Transverse colon (tissue), 4 donors: ENCODE measurements around the gene TPM1. TPM values are rescaled to one million over a fixed set of nuclear protein-coding genes. Genes with fewer than 3 reads are reported as not detected.

Experiments
- DNase-seq: peaks from one replicate; pipeline ENCODE4 v3.0.0-alpha.2; 2019
- H3K27ac ChIP-seq, 4 donors: fragments of 200-600 bp; sonication (generic); 2 replicates each; pipeline ENCODE4 v1.5.1; 2016 to 2018; ENCODE audit warnings: inconsistent platforms in 4 of 4
- H3K27me3 ChIP-seq: fragments of 200-600 bp; sonication (generic); 2 replicates; pipeline ENCODE4 v1.5.1; 2017; ENCODE audit warnings: inconsistent platforms
- H3K36me3 ChIP-seq, 4 donors: fragments of 200-600 bp; sonication (generic); 2 replicates each; pipeline ENCODE4 v1.5.1; 2017 to 2019; ENCODE audit warnings: inconsistent platforms in 4 of 4
- H3K4me1 ChIP-seq, 4 donors: fragments of 200-600 bp; sonication (generic); 2 replicates each; pipeline ENCODE4 v1.5.1; 2017 to 2020; ENCODE audit warnings: inconsistent platforms in 4 of 4
- H3K4me3 ChIP-seq, 4 donors: fragments of 200-600 bp; sonication (generic); 1 replicate in 1 of 4; 2 replicates in 3 of 4; pipeline versions ENCODE4 v1.5.1 to v1.6.1; 2017 to 2019; ENCODE audit warnings: inconsistent platforms in 4 of 4
- H3K9me3 ChIP-seq, 2 donors: fragments of 200-600 bp; sonication (generic); 2 replicates each; pipeline ENCODE4 v1.5.1; 2017 to 2019; ENCODE audit warnings: inconsistent platforms in 2 of 2
- EP300 ChIP-seq: sonication (generic); formaldehyde crosslinking; IDR thresholded peaks from one replicate; pipeline ENCODE4 v1.6.1; 2017; ENCODE audit warnings: antibody characterized with exemption, low read depth
- POLR2A ChIP-seq: fragments of 450-650 bp; IDR thresholded peaks from one replicate; pipeline ENCODE4 v1.6.1; 2016; ENCODE audit warnings: antibody characterized with exemption, mild to moderate bottlenecking, moderate library complexity
- POLR2AphosphoS5 ChIP-seq, 3 donors: sonication (generic); formaldehyde crosslinking; IDR thresholded peaks; one replicate each; pipeline ENCODE4 v1.6.1; 2016; ENCODE audit warnings: antibody characterized with exemption in 3 of 3
- WGBS, 2 donors: methylation state at CpG; one replicate each; pipeline ENCODE4 v1.1.5; 2018; ENCODE audit warnings: low coverage in 1 of 2; 5-methylcytosine and 5-hydroxymethylcytosine counted together
- in situ Hi-C, 4 donors: fragments of 200-750 bp; cut with MboI; loops; one replicate each; pipeline versions ENCODE4 v1.15.0 to v1.15.1; 2017; ENCODE audit warnings: low sequenced_read_pairs in 3 of 4, low pct_ligation_motif_present in 1 of 4, low pct_unique_long_range_greater_than_20kb in 1 of 4
- intact Hi-C: fragments of 100-400 bp; cut with DNase I; formaldehyde crosslinking; loops from one replicate; pipeline ENCODE4 v1.15.1; 2023; ENCODE audit warnings: low total_unique reads
- total RNA-seq, 4 donors: library from RNA; depleted of rRNA; stranded (reverse); fragments of >200 nt; gene quantifications; one replicate each; pipeline ENCODE4 v1.1.0, GENCODE V29; 2016
- TF ChIP-seq, protein P1 (sequence below), 5 experiments: fragments of 200-600 bp in 3 of 5; fragments of 450-650 bp in 2 of 5; sonication (generic) in 3 of 5; IDR thresholded peaks; 1 replicate in 2 of 5; 2 replicates in 3 of 5; pipeline ENCODE4 v1.5.1; 2016 to 2017; ENCODE audit warnings: antibody characterized with exemption in 5 of 5, inconsistent platforms in 3 of 5, mild to moderate bottlenecking in 2 of 5, moderate library complexity in 1 of 5

Gene TPM1
- total RNA-seq, 4 donors from 2014 or later: 775 to 2,480 (median 1,140) TPM

DNA sequence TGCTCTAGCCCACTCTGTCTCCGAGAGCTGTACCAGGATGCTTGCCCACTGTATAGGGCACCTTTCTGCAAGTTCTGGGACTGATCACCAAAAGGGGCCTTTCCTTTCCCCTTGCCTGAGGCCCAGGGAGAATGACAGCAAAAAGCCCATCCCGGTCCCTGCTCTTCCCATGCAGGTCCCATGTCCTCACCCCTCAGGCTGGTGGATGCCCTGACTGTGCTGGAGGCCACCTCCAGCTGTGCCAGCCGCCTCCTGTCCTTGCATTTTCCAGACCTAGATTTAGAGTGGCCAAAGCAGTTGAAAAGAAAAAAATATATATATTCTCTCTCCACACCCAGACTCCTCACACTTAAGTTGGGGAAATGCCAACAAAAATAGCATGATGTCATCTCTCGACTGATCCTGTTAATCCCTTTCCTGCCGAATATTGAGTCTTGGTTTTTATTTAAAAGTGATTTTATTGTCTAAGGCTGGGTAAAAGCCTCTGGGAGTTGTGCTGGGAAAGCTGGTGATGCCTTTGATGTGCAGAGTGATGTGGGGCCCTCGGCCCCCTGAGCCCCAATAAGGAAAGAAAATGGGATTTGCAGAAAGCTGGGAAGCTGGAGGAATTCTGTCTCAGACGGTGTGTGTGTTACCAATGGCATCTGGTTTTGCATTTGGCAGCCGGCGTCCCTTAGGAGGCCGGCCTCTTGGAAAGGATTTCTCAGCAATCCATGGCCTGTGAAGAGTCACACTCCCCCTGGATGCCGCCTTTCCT is 29.3 kb upstream of the TPM1 start:
- Histone ChIP-seq H3K27ac (no peak overlapping the region), H3K4me3 (no peak overlapping the region), H3K9me3 (no peaks in the 10 kb centered on the region), H3K4me1 (peaks cover 0 to 3% (median 0%) of the 10 kb centered on the region in 4 donors), H3K27me3 (no peaks in the 10 kb centered on the region), H3K36me3 (no peaks in the 10 kb centered on the region)
- intact Hi-C loops (no loop called here), in situ Hi-C loops (no loop called here)
- 58 to 100% methylated on average over 1 to 11 of the region's 11 CpGs for WGBS, 2 donors
- DNase-seq: no peak
- TF ChIP-seq EP300 (no peak), POLR2A (no peak), POLR2AphosphoS5 (IDR thresholded peaks at IDR 0.05) (no peak)
- TF ChIP-seq, protein P1, sequence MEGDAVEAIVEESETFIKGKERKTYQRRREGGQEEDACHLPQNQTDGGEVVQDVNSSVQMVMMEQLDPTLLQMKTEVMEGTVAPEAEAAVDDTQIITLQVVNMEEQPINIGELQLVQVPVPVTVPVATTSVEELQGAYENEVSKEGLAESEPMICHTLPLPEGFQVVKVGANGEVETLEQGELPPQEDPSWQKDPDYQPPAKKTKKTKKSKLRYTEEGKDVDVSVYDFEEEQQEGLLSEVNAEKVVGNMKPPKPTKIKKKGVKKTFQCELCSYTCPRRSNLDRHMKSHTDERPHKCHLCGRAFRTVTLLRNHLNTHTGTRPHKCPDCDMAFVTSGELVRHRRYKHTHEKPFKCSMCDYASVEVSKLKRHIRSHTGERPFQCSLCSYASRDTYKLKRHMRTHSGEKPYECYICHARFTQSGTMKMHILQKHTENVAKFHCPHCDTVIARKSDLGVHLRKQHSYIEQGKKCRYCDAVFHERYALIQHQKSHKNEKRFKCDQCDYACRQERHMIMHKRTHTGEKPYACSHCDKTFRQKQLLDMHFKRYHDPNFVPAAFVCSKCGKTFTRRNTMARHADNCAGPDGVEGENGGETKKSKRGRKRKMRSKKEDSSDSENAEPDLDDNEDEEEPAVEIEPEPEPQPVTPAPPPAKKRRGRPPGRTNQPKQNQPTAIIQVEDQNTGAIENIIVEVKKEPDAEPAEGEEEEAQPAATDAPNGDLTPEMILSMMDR (IDR thresholded peaks at IDR 0.05): no peak

DNA sequence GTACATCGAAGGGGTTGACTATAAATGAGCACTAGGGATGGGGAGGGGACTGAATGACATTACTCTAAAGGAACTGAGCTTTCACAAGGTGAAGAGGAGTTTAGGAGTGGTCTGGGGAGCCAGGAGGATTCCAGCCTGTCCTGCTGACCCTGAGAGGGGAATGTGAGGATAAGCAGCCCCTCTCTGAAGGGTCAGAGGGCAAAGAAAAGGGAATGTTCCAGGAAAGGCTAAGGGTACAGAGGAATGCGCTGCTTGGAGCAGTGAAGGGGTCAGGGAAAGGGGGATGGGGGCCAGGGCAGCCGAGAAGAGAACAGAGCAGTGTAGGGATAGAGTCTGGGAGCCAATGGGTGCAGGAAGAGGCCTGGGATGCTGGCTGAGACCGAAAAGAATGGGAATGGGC is 28.0 kb upstream of the TPM1 start:
- in situ Hi-C loops (no loop called here), intact Hi-C loops (no loop called here)
- no peaks in the 10 kb centered on the region for H3K9me3 ChIP-seq
- TF ChIP-seq POLR2A (no peak), EP300 (no peak), POLR2AphosphoS5 (IDR thresholded peaks at IDR 0.05) (no peak)
- H3K36me3 ChIP-seq: no peaks in the 10 kb centered on the region
- DNase-seq: no peak
- peaks cover 0 to 3% (median 0%) of the 10 kb centered on the region in 4 donors for H3K4me1 ChIP-seq
- WGBS, 2 donors: 80 to 94% methylated on average over 4 of the region's 4 CpGs
- H3K27me3 ChIP-seq: no peaks in the 10 kb centered on the region
- H3K27ac ChIP-seq: no peak overlapping the region
- H3K4me3 ChIP-seq: no peak overlapping the region

DNA sequence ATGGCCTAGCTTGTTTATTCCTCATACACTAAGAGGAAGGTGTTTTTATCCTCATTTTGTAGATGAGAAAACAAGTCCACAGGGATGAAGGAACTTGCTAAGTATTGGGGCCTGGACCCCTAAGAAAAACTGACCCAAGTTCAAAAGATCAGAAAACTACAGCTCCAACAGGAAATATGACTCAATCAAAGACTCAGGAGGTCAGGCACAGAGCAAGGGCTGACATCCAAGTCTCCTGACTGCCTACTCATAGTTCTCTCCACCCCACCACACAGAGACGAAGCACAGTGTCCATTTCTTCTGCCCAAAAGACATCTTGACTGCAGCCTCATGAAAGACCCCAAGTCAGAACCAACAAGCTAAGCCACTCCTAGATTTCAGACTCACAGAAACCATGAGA is 26.9 kb upstream of the TPM1 start:
- TF ChIP-seq POLR2A (no peak), POLR2AphosphoS5 (IDR thresholded peaks at IDR 0.05) (no peak), EP300 (no peak)
- TF ChIP-seq, protein P1 (IDR thresholded peaks at IDR 0.05): no peak
- intact Hi-C loops: no loop called here
- H3K4me1 ChIP-seq: peaks cover 0 to 3% (median 0%) of the 10 kb centered on the region in 4 donors
- WGBS, 2 donors: 52% methylated on average over 1 of the region's 1 CpG; no CpG with 5 or more reads in 1 of the 2 donors
- in situ Hi-C loops: no loop called here
- H3K27me3 ChIP-seq: no peaks in the 10 kb centered on the region
- DNase-seq: no peak
- H3K27ac ChIP-seq: no peak overlapping the region
- H3K9me3 ChIP-seq: no peaks in the 10 kb centered on the region
- H3K4me3 ChIP-seq: no peak overlapping the region
- no peaks in the 10 kb centered on the region for H3K36me3 ChIP-seq

DNA sequence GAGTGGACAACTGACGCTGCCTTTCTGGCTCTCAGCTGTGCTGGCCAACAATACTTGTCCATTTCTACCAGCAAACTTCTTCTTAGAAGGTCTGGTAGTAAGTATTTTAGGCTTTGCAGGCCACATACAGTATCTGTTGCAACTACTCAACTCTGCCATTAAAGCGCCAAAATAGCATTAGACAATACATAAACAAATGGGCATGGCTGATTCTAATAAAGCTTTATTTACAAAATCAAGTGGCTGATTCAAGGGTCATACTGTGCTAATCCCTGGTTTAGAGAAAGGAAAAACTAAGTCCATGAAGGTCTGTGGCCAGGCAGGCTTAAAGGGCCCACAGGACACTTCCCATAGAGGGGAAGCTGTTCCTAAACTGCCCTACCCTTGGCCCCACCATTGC is 26.3 kb upstream of the TPM1 start:
- no peaks in the 10 kb centered on the region for H3K36me3 ChIP-seq
- H3K27ac ChIP-seq: no peak overlapping the region
- TF ChIP-seq POLR2A (no peak), POLR2AphosphoS5 (IDR thresholded peaks at IDR 0.05) (no peak), EP300 (no peak)
- TF ChIP-seq, protein P1 (IDR thresholded peaks at IDR 0.05): no peak
- H3K4me3 ChIP-seq: no peak overlapping the region
- 88% methylated on average over 2 of the region's 2 CpGs; no CpG with 5 or more reads in 1 of the 2 donors for WGBS, 2 donors
- DNase-seq: no peak
- peaks cover 0 to 3% (median 0%) of the 10 kb centered on the region in 4 donors for H3K4me1 ChIP-seq
- H3K27me3 ChIP-seq: no peaks in the 10 kb centered on the region
- intact Hi-C loops (no loop called here), in situ Hi-C loops (no loop called here)
- no peaks in the 10 kb centered on the region for H3K9me3 ChIP-seq
